Activated CD8-positive, alpha-beta memory T cell treated with anti-CD3 and anti-CD28 coated beads, Interleukin-2, amount 50 U/mL, for 24 hours (primary cell): Measurements from ENCODE around the gene USP47.
A peak's percentile ranks its signal among the peaks of the same experiment; 100 is the strongest.

ENCODE experiments used
- DNase-seq: peaks from one replicate; pipeline ENCODE4 v3.0.0-alpha.2; 2020; ENCODE audit errors: extremely low read depth

The USP47 gene

DNA sequence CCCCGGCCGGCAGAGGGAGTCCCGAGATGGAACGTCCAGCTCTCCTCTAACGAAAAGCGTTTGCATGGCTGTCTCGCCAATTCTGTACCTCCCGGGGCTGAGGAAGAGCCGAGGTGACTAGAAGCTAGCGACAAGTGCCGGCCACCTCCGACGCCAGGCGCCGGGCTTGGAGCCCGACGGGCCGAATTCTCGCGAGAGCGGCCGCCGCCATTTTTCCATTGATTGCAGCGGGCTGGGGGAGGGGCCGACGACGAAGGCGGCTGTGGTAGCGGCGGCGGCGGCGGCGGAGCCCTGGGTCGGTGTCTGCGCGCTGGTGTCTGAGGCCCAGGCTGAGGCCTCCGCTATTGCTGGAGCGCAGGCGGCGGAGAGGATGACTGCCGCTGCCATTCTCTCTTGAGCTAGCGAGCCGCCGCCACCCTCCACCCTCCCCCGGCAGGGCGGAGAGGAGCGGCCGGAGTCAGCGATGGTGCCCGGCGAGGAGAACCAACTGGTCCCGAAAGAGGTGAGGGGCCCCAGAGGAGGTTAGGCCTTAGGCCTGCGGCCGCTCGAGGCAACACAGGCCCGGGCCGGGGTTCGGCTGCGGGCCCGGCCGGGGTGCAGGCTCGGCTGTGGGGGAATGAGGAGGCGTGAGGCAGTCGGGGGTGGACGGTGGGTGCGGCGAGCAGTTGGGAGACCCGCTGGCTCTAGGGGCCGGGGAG, at the start of gene USP47:
Gene USP47, plus strand, starts transcription at position 250 of the 698 bp plus-strand sequence. Its CDS starts 214 bp downstream, at position 464.
- DNase-seq: peak; percentile 78

GRCh38 chr11:11793073-11793472, 48.7 kb upstream of the USP47 start:
- DNase-seq: no peak

- DNase-seq: peak; percentile 15
These were observed 43.0 kb upstream of the USP47 start for GRCh38 chr11:11798586-11799438.

DNA sequence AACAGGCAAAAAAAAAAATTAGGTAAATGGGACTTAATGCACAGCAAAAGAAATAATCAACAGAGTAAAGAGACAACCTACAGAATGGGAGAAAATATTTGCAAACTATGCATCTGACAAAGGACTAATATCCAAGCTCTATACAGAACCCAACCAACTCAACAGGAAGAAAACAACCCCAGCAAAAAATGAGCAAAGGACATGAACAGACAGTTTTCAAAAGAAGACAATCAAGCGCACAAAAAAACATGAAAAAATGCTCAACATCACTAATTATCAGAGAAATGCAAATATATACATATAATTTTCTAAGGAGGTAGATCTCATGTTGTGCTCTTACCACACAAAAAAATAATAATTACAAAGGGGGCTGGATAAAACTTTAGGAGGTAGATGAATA, 36.5 kb upstream of the USP47 start:
- DNase-seq: no peak

DNA sequence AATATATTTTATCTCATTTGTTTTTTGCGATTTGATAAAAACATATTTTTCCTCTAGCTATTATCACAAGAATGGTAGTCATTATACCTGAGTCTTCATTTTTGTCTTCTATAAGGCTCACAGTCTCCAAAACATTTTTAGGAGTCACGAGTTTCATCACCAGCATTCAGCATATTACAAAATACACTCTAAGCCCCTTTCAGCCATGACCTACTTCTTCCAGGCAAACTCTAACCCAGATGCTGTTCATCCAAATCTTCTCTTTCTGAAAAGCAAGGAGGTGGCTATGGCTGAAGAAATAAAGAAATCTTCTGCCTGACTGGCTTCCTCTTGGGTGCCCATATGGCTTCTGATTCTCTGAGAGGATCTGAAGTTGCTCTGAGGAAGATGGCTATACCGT, 35.7 kb upstream of the USP47 start:
- DNase-seq: no peak

DNA sequence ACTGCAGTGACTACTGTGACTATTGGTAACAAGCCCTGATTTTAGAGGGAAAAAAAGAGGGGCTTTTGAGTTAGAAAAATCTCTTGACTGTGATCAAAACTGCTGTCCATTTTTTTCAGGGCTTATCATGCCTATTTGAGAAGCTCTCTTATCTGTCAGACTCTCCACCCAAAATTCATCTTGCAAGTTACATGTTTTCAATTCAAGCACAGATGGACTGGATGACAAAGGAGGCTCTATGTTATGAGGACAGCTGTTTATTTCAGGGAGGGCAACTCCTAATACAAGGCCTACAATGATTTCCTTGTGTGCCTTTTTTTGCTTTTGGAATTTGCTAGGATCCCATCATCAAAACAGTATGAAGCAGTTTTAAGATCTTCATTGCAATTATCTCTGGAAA, 35.2 kb upstream of the USP47 start:
- no peak for DNase-seq

GRCh38 chr11:11807811-11808782, 33.7 kb upstream of the USP47 start:
- no peak for DNase-seq

DNA sequence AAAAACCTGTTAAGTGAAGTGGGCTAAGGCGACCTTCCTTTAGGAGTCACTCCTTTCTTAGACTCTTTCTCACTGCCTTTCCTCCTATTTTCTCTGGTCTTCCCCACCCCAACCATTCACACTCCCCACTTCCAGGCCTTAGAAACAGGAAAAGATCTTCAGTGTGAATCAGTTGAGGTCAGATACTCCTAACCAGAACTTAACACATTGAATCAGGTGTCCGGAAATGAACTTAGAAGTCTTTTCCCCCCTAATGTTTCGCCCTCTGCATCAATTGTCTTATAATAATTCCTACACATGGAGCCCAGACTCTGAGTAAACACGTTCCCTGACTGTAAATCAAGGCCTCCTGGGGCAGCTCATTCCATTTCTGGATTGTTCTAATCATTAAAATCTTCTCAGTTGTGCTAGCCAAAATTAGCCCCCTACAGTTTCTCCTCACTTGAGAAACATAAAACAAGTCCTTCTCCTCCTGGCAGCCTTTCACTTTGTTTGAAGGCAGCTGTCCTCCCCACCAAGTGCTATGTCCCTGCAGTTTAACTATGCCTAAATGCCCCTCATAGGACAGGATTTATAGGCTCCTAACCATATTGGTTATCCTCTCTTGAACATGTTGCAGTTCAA, 32.7 kb upstream of the USP47 start:
- no peak for DNase-seq

DNA sequence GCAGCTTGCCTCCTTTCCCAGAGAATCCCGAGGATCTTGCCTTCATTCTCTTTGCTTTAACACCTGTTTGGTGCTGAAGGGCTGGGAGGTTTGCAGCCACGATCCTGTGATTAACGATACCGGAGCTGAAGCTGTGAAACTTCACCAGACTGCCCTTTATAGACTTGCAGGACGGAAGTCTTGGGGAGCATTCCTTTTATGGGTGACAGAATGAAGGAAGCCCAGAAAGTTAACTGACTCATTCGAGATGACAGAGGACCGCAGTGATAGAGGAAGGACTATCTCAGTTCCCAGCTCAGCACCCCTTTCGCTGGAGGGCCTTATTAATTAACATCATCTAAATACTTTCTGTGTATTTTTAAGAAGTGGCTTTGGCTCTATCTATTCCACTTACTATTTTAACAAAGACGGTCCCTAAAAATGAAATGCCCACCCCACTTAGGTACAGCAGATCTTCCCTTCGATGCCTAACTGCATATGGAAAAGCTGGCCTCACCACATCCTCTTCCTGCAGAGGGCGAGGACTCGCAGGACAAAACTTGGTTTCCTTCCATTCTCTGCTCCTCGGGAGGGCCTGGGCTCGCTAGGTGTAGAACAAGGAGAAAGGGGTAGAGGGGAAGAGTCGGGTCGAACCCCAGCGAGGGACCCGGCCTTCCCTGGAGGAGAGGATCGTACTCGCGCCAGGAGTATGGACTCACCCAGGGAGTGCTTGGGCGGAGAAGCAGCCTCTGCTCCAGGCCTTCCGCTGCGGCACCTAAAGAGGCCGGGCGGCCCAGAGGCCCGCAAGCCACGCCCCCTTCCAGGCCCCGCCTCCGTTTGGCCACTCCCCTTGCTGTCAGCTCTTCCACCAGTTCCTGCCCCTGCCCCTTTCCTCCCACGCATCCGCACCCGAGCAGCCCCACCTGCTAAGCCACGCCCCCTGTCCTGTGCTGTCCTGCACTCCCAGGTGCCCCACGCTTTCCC, 30.7 kb upstream of the USP47 start:
- no peak for DNase-seq

DNA sequence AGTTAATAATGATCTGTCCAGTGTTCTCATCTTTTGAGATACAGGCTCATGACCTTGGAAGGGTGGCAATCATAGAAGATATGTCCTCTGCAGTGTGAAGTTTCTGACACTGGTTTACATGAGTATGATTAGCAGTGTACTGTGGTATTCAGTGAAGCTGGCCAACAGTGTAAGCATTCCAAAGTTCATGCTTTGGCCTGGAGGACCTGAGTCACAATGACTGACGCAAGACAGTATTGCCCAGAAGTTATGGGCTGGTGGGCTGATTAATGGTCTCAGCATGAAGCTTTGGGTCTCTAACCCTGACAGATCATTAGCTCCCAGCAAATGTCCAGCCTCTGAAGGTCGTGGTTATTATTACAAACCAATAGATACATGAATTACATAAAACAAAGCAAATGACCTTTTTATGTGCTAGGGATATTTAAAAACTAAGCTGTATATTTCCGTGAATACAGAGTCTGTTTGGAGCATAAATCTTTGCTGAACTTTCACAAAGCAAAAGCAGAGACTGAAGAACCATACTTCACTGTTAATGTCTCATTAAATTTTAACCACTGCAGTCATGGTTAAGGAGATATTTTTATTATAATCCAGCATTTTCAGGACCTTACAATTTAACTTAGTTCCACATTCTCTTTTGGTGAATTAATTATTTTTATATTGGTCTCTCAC, 28.3 kb upstream of the USP47 start:
- DNase-seq: no peak

DNA sequence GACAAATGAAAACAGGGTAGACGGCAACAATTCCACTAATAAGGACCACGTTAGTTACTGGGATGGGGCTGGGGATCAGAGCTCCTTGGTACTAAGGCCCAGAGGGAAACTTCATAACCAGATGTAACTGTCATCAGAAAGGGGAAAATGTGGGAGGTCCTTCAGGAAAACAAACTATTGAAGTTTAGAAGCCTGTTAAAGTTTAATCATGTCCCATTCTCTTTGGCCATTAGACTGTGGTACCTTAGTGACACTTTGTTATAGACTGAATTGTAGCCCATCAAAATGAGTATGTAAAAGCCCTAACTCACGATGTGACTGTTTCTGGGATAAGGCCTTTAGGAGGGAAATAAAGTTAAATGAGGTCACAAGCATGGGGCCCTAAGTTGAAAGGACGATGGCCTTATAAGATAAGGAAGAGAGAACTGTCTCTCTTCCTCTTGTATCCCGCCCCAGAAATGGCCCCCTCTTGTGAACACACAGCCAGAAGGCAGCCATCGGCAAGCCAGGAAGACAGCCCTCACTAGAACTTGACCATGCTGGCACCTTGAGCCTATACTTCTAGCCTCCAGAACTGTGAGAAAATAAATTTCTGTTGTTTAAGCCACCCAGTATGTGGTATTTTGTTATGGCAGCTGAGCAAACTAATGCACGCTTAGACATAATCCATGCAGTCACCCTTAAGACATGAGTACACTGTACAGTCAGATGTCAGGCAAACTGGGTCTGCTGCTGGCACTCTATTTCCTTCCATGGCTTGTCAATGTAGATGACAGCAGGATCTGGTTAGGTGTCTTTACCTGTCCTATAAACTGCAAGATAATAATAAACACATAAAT, 26.9 kb upstream of the USP47 start:
- no peak for DNase-seq

DNA sequence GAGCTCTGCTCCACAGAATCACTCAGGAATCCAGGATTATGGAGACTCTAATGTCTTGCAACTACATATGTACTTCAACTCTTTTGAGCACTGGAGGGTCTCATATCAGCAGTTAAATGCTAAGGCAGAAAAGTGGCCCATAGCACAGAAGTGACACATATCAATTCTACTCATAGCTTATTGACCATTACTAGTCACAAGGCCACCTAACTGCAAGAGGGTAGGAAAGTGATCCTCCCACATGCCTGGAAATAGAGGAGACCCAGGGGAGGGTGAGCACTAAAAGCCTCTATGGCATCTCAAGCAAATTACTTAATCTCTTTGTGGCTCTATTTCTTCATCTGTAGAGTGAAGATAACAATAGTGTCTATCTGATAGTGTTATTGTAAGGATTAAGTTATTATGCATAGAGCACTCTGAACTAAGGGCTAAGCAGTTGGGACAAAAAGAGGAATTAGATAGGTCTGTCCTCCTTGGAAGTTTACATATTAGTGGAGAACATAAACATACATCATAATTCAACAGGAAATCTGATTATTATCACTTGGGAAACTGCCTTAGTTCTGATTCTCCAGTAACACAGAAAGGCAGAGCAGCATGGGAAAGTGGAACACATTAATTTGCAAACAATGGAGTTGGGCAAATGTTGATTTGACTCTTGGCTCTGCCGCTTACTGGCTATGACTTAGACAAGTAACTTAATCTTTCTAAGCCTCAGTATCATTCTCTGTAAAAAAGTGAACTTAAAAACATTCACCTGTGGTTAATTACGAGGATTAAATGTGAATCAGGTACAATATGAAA, 25.1 kb upstream of the USP47 start:
- DNase-seq: no peak

DNA sequence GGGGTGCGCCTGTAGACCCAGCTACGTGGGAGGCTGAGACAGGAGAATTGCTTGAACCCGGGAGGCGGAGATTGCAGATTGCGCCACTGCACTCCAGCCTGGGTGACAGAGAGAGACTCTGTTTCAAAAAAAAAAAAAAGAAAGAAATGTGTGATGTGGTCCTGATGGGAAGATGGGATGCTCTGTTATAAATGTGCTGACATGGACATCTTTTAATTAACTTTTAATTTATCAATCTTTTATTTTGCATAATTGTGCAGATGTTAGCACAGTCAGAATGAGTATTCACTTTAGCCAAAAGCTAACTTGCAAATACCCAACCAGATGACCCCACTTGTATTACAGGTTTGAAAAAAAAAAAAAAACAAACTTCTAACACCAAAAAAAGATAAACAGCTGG, 23.8 kb upstream of the USP47 start:
- no peak for DNase-seq

DNA sequence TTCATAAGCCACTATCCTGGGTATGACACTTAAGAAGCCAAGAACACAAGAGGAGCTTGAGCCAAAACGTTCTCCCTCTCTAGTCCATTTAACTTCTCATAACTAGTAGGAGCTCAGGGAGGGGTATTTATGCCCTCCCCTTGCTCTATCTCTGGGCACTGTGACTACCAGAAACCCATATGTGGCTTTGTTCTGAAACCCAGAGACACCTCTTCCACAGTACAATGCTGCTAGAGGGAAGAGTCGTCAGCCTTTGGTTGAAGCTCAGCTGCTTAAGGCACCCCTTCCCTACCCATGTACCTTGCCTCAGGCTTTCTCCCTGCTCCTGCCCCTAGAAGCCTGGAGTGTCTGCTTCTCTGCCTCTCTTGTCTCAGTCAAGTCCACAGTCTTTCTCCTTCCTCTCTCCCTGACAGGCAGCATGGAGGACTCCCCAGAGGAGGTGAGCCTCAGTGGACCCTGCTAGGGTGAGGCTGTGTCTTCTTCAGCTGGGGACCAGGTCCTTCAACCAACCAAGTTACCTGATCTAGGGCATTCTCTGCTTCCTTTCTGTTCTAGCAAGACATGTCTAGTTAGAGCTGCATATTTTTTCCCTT, 23.1 kb upstream of the USP47 start:
- no peak for DNase-seq

- DNase-seq: no peak
These were observed 19.9 kb upstream of the USP47 start for GRCh38 chr11:11821899-11822298.

DNA sequence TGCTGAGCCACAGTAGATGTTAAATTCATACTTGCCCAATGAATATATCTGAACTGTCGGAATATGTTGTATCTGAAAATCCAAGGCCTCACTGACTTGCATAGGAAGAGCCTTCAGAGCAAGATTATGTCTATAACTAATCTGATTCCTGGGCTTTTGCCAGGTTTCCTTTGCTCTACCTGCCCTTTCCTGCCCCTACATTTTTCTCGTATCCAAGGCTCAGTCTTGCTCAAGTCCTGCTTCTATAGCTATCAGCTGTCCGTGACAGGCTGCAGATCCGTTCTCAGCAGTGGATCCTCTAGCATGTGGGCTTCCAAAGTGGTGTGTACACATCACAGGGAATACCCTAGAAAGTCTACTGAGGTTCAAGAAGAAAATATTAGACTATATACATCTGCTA, 18.8 kb upstream of the USP47 start:
- DNase-seq: no peak

- no peak for DNase-seq
These were observed 15.5 kb upstream of the USP47 start for GRCh38 chr11:11826260-11826659.

GRCh38 chr11:11827272-11827671, 14.5 kb upstream of the USP47 start:
- no peak for DNase-seq
